ENCODE data around the gene RPL41.
"Not testable (repeated sequence)": the region's sequence is repeated elsewhere in the genome, so short reads cannot be mapped to it uniquely, and the experiment has no call there.

The RPL41 gene

GRCh38 chr12:56116267-56117081, at the start of gene RPL41:
Gene RPL41, plus strand, starts transcription at chr12:56116633.
- peak; percentile 95 for DNase-seq

- DNase-seq = no peak
Measured at GRCh38 chr12:56071648-56072047, 44.8 kb upstream of the RPL41 start.

DNA sequence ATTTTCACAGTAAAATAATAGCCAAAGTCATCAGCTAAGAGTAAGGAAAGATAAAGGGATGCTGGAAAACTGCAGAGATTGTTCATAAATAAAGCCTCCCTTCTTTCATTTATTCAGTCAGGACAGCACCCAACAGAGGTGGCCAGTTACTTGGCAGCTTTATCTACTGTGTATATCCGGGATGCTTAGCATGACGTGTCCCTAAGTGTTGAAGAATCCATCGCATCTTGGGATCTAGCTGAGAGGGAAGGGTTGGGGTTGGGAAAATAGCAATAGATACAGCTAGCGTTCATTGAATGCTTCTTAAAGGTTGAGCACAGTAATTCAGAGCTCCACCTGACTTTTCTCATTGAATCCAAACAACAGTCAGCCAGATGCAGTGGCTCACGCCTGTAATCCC, 42.0 kb upstream of the RPL41 start:
- DNase-seq = no peak

DNA sequence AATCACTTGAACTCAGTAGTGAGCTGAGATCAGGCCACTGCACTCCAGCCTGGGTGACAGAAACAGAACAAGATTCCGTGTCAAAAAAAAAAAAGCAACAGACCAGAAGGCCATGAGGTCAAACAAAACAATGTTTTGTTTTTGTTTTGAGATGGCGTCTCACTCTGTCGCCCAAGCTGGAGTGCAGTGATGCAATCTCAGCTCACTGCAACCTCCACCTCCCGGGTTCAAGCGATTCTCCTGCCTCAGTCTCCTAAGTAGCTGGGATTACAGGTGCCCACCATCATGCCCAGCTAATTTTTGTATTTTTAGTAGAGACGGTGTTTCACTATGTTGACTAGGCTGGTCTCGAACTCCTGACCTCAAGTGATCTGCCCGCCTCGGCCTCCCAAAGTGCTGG, 38.5 kb upstream of the RPL41 start:
- DNase-seq = not testable (repeated sequence)

DNA sequence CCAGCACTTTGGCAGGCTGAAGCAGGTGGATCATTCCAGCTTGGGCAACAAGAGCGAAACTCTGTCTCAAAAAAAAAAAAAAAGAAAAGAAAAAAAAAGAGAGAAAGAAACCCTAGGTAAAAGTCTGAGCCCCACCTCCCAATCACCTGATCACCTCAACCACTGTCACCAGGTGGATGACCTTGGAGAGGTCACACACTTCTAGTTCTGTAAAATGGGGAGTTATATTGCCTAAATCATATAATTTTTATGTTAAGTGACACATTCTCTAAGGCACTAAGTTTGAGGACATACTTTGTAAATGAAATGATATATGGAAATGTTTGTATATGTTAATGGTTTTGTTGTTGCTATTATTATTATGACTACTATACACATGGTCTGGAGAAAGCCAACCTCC, 38.0 kb upstream of the RPL41 start:
- DNase-seq = no peak

- DNase-seq = peak; percentile 51
Measured at GRCh38 chr12:56078931-56079722, 37.3 kb upstream of the RPL41 start.

- peak; percentile 69 for DNase-seq
Measured at GRCh38 chr12:56079723-56080555, 36.5 kb upstream of the RPL41 start, which contains the start of gene ERBB3. Gene ERBB3, plus strand, starts transcription at chr12:56080165. Its CDS starts 136 bp downstream, at chr12:56080301.

GRCh38 chr12:56080556-56081138, 35.8 kb upstream of the RPL41 start:
- no peak for DNase-seq

- DNase-seq = no peak
Measured at GRCh38 chr12:56081393-56082347, 34.8 kb upstream of the RPL41 start.

GRCh38 chr12:56082382-56082781, 34.1 kb upstream of the RPL41 start:
- no peak for DNase-seq

- no peak for DNase-seq
Measured at GRCh38 chr12:56082967-56083366, 33.5 kb upstream of the RPL41 start.

DNA sequence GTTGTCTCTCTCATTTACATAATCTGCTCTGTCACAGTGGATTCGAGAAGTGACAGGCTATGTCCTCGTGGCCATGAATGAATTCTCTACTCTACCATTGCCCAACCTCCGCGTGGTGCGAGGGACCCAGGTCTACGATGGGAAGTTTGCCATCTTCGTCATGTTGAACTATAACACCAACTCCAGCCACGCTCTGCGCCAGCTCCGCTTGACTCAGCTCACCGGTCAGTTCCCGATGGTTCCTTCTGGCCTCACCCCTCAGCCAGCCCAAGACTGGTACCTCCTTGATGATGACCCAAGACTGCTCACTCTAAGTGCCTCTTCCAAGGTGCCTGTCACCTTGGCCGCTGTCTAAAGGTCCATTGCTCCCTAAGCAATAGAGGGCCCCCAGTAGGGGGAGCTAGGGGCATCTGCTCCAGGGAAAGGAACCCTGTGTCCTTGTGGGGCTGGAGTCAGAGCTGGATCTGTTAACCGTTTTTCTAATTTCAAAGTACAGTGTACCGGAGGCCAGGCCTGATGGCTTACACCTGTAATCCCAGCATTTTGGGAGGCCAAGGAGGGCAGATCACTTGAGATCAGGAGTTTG, 31.4 kb upstream of the RPL41 start:
- peak; percentile 24 for DNase-seq

DNA sequence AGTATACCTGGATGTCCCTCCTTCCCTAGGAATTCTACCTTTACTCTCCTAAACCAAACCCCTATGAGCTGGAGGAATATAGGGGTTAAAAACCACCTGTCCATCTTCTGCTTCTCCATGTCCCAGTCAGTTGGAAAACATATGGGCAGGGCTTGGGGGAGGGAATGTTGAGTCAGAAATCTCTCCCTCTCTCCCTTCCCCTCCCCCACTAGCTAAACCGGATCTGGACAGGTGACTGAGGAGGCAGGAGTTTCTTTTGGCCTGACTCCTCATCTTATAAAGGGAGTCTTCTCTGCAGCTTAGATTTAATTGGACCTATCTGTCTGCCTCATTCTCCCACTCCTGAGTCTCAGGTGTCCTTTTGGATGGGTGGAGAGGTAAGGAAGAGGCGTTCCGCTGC, 30.3 kb upstream of the RPL41 start:
- no peak for DNase-seq

DNA sequence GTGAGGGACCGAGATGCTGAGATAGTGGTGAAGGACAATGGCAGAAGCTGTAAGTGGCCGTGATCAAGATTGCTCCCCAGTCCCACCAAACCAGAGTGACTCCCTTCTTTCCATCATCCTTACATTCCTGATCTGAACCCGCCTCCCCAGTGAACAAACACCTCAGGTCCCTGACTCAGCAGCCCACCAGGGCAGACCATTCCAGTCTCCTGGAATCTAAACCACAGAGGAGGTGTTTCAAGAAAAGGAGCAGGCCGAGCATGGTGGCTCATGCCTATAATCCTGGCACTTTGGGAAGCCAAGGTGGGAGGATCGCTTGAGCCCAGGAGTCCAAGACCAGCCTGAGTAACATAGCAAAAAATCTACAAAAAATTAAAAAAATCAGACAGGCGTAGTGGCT, 29.8 kb upstream of the RPL41 start:
- DNase-seq = no peak

GRCh38 chr12:56087220-56087619, 29.2 kb upstream of the RPL41 start:
- no peak for DNase-seq

DNA sequence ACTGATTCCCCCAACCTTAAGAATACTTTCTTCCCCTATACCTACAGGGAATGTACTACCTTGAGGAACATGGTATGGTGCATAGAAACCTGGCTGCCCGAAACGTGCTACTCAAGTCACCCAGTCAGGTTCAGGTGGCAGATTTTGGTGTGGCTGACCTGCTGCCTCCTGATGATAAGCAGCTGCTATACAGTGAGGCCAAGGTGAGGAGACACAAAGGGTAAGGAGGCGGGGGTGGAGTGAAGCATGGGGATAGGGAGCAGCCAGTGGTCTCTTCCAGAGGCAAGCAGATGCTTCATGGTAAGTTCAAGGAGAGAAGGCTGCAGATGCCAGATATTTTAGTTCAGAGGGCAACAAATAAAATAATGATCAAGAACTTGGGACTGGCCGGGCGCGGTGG, 18.7 kb upstream of the RPL41 start:
- DNase-seq = no peak

- no peak for DNase-seq
Measured at GRCh38 chr12:56098592-56098991, 17.8 kb upstream of the RPL41 start.

DNA sequence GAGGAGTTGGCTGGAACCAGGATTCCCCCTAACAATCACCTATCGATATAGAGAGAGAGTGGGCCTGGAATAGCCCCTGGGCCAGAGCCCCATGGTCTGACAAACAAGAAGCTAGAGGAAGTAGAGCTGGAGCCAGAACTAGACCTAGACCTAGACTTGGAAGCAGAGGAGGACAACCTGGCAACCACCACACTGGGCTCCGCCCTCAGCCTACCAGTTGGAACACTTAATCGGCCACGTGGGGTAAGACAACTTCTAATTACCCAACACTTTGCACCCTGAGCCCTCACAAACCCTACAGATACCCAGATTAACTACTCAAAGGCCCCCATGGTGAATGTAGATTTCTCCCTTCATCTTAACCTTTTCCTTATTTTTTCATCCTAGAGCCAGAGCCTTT, 16.6 kb upstream of the RPL41 start:
- no peak for DNase-seq

- DNase-seq = no peak
Measured at GRCh38 chr12:56101045-56101444, 15.4 kb upstream of the RPL41 start.

GRCh38 chr12:56102683-56103065, 13.8 kb upstream of the RPL41 start:
- no peak for DNase-seq

DNA sequence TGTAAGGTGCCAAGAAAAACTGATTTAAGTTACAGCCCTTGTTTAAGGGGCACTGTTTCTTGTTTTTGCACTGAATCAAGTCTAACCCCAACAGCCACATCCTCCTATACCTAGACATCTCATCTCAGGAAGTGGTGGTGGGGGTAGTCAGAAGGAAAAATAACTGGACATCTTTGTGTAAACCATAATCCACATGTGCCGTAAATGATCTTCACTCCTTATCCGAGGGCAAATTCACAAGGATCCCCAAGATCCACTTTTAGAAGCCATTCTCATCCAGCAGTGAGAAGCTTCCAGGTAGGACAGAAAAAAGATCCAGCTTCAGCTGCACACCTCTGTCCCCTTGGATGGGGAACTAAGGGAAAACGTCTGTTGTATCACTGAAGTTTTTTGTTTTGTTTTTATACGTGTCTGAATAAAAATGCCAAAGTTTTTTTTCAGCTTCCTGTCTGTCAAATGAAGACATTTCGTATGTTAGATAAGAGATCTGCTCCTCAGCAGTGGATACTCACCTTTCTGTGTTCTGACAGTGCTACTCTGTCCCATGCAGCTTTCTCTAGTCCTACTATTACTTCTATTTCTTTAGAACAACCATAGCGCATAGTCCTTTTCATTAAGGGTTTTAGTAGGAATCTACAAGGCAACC, 13.2 kb upstream of the RPL41 start:
- peak; percentile 53 for DNase-seq
